Cardiac muscle cell (in vitro differentiated cells and primary cell): Measurements from ENCODE around the gene TCF7L1. TPM values are rescaled to one million over a fixed set of nuclear protein-coding genes. Genes with fewer than 3 reads are reported as not detected.
A peak's percentile ranks its signal among the peaks of the same experiment; 100 is the strongest.
"Not testable (repeated sequence)": the region's sequence is repeated elsewhere in the genome, so short reads cannot be mapped to it uniquely, and the experiment has no call there.

Experiments
- DNase-seq, 2 donors: peaks; one replicate each; pipeline versions ENCODE4 v3.0.0 to v3.0.0-alpha.2; 2010 to 2017; ENCODE audit warnings: low read depth in 1 of 2, low spot score in 1 of 2
- H3K27ac ChIP-seq: fragments of 200-600 bp; sonication (generic); 2 replicates; pipeline ENCODE4 v1.5.1; 2016
- H3K27me3 ChIP-seq: fragments of 200-600 bp; sonication (generic); 2 replicates; pipeline ENCODE4 v1.6.0; 2016; ENCODE audit warnings: control low read depth
- H3K36me3 ChIP-seq: fragments of 200-600 bp; sonication (generic); 2 replicates; pipeline ENCODE4 v1.5.1; 2016; ENCODE audit warnings: control low read depth
- H3K4me1 ChIP-seq: fragments of 200-600 bp; sonication (generic); 2 replicates; pipeline ENCODE4 v1.8.1; 2017; ENCODE audit warnings: low read depth, mild to moderate bottlenecking, mixed run types
- H3K4me3 ChIP-seq: fragments of 200-600 bp; sonication (generic); 2 replicates; pipeline ENCODE4 v1.5.1; 2016; ENCODE audit warnings: mild to moderate bottlenecking
- H3K9me3 ChIP-seq: fragments of 200-600 bp; sonication (generic); 2 replicates; pipeline ENCODE4 v1.5.1; 2017; ENCODE audit warnings: low read depth, mild to moderate bottlenecking, control low read depth
- CTCF ChIP-seq: IDR thresholded peaks from 2 replicates; pipeline ENCODE4 v1.5.1; 2012; ENCODE audit warnings: low read depth, mild to moderate bottlenecking, low read length
- polyA plus RNA-seq: library from polyadenylated mRNA; unstranded; fragments of >200 nt; fragmentation: Nextera tagmentation; extraction: Ambion mirVana; gene quantifications from 2 replicates; pipeline ENCODE4 v1.2.1, GENCODE V29; 2016
- total RNA-seq: library from RNA; depleted of rRNA; stranded (reverse); fragments of >200 nt; gene quantifications from 2 replicates; pipeline ENCODE4 v1.2.3, GENCODE V29; 2016

The TCF7L1 gene
- total and polyA plus RNA-seq, 2 experiments from 2014 or later, result 5.3 to 10.0 TPM

DNA sequence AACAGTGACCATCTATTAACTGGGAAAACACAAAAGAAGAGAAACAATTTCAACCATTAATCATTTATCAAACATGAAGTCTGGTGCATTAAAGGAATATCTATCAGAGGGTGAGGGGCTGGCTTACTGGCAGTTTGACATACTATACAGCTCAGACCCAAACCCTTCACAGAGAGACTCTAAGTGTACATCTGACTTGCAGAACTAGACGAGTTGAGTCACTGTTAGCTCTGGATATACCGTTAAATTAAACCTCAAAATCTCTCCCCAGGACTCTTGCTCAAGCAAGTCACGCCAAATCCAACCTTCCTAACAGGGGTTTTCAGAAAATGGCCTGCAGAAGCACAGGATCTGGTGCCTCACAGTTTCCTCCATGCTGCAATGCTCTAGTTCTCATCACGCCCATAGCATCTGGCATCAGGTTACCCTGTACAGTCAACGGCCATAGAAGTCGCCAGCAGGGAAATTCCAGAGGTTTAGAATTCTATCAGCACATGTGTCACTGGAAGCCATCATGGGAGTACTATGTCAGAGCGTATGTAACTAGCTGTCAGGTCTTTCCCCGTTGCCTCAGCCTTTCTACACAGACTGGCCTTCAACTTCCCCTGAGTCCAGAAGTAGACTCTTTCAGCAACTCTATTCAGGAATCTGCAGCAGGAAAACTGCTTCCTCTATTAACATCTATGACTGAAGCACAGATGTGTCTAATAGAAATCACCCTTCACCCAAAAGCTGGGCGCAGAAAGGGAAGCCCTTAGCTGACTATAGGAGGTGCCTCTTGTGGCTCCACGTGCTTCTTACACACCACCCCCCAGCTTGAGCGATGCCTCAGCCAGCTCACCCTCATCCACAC is 185.3 kb downstream of the TCF7L1 start:
- DNase-seq, result peak; percentile 50 to 57
- Histone ChIP-seq H3K4me3 (no peak overlapping the region), H3K4me1 (no peaks in the 10 kb centered on the region), H3K27ac (peak overlapping the region; percentile 64), H3K27me3 (no peaks in the 10 kb centered on the region), H3K36me3 (peaks cover 13% of the 10 kb centered on the region), H3K9me3 (no peaks in the 10 kb centered on the region)
- TF ChIP-seq CTCF, result no peak

DNA sequence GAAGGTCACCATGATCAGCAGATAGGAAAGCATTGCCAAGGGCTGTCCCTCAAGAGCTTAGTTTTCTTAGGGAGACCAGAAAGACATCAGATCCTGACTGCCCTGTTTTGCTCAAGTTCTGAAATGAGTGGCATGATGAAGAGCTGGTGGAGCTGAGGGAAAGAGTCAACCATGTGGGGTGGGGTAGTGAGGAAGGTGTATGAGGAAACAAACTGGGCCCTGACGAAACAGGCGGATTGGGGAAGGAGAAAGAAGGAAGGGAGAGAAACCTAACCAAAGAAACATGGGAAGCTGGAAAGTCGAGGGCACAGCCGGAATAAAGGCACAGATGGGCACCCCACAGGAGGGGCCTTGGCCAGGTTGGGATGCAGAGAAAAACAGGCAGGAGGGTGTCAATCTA is 186.6 kb downstream of the TCF7L1 start:
- H3K36me3 ChIP-seq, result peaks cover 27% of the 10 kb centered on the region
- no peak overlapping the region for H3K27ac ChIP-seq
- no peaks in the 10 kb centered on the region for H3K4me1 ChIP-seq
- no peaks in the 10 kb centered on the region for H3K27me3 ChIP-seq
- TF ChIP-seq CTCF, result no peak
- DNase-seq, result no peak
- no peaks in the 10 kb centered on the region for H3K9me3 ChIP-seq
- H3K4me3 ChIP-seq, result no peak overlapping the region

- no peak for TF ChIP-seq CTCF
- H3K4me1 ChIP-seq, result peaks cover 21% of the 10 kb centered on the region
- H3K36me3 ChIP-seq, result peaks cover 28% of the 10 kb centered on the region
- H3K9me3 ChIP-seq, result no peaks in the 10 kb centered on the region
- H3K27me3 ChIP-seq, result no peaks in the 10 kb centered on the region
- DNase-seq, result no peak
- H3K27ac ChIP-seq, result no peak overlapping the region
- H3K4me3 ChIP-seq, result no peak overlapping the region
These were observed 190.3 kb downstream of the TCF7L1 start for GRCh38 chr2:85323351-85323987.

DNA sequence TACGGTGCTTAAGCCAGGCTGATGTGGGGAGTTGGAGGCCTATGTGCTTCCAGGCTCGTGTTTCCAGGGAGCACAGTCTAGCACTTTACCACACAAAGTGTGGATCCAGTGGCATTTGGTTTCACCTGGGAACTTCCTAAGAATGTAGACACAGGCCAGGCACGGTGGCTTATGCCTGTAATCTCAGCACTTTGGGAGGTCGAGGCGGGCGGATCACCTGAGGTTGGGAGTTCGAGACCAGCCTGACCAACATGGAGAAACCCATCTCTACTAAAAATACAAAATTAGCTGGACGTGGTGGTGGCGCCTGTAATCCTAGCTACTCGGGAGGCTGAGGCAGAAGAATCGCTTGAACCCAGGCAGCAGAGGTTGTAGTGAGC is 190.8 kb downstream of the TCF7L1 start:
- not testable (repeated sequence) for H3K27me3 ChIP-seq, H3K27ac ChIP-seq, H3K4me3 ChIP-seq, H3K9me3 ChIP-seq, DNase-seq
- H3K36me3 ChIP-seq, result peaks cover 28% of the 10 kb centered on the region
- peaks cover 26% of the 10 kb centered on the region for H3K4me1 ChIP-seq

GRCh38 chr2:85324639-85325465 is 191.7 kb downstream of the TCF7L1 start:
- H3K27me3 ChIP-seq, result no peaks in the 10 kb centered on the region
- no peaks in the 10 kb centered on the region for H3K9me3 ChIP-seq
- peak in 1 of 2 donors; percentile 64 for DNase-seq
- no peak overlapping the region for H3K4me3 ChIP-seq
- peaks cover 27% of the 10 kb centered on the region for H3K4me1 ChIP-seq
- H3K27ac ChIP-seq, result no peak overlapping the region
- H3K36me3 ChIP-seq, result peaks cover 28% of the 10 kb centered on the region
- no peak for TF ChIP-seq CTCF
